PC-3 (cell line): Measurements from ENCODE around the gene ASH1L.

Experiments
- EZH2 ChIP-seq: fragments of 300-600 bp; sonication (generic); IDR thresholded peaks from one replicate; pipeline ENCODE4 v1.6.1; 2017; ENCODE audit warnings: antibody characterized with exemption, mild to moderate bottlenecking, low read length; ENCODE audit not compliant: unreplicated experiment
- EZH2phosphoT487 ChIP-seq: fragments of 300-600 bp; sonication (generic); IDR thresholded peaks from 2 replicates; pipeline ENCODE4 v1.6.1; 2018; ENCODE audit warnings: mild to moderate bottlenecking, antibody characterized with exemption, low read length, borderline replicate concordance
- TF ChIP-seq, protein P1 (sequence below): fragments of 300-600 bp; sonication (generic); conservative IDR thresholded peaks from 2 replicates; pipeline ENCODE4 v1.5.1; 2017; ENCODE audit warnings: antibody characterized with exemption, low read depth, mild to moderate bottlenecking, low read length

DNA sequence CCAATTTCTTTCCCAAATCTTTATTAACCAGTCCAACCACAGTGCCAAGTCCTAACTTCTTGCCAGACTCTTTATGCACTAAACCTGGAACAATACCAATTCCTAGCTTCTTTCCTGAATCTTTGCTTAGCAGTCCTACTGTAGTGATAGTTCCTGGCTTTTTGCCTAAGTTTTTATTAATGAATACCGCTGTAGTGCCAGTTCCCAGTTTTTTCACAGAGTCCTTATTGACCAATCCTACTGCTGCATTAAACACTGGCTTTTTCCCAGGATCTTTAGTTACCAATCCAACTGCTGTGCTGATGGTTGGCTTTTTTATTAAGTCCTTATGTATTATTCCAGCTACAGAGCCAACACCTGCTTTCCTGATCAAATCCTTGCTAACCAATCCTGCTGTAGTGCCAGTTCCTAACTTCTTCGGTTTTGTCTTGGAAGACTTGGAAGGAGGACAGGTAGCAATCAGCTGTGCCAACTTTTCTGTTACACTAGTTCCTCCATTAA is 80.8 kb downstream of the ASH1L start:
- TF ChIP-seq, protein P1, sequence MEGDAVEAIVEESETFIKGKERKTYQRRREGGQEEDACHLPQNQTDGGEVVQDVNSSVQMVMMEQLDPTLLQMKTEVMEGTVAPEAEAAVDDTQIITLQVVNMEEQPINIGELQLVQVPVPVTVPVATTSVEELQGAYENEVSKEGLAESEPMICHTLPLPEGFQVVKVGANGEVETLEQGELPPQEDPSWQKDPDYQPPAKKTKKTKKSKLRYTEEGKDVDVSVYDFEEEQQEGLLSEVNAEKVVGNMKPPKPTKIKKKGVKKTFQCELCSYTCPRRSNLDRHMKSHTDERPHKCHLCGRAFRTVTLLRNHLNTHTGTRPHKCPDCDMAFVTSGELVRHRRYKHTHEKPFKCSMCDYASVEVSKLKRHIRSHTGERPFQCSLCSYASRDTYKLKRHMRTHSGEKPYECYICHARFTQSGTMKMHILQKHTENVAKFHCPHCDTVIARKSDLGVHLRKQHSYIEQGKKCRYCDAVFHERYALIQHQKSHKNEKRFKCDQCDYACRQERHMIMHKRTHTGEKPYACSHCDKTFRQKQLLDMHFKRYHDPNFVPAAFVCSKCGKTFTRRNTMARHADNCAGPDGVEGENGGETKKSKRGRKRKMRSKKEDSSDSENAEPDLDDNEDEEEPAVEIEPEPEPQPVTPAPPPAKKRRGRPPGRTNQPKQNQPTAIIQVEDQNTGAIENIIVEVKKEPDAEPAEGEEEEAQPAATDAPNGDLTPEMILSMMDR: no peak
- TF ChIP-seq EZH2 (no peak), EZH2phosphoT487 (no peak)
